GM21447 (cell line): ENCODE data around the gene SLAMF9.

Experiments used
- ATAC-seq: cut with Tn5 transposase; IDR thresholded peaks from one replicate; pipeline ENCODE4 v1.9.1; 2021; ENCODE audit not compliant: unreplicated experiment

Gene SLAMF9

GRCh38 chr1:159977364-159978106 is 23.5 kb upstream of the SLAMF9 start:
- ATAC-seq: no peak

- ATAC-seq: no peak
These were observed 20.4 kb upstream of the SLAMF9 start for GRCh38 chr1:159974350-159974965.

- no peak for ATAC-seq
These were observed 19.4 kb upstream of the SLAMF9 start for GRCh38 chr1:159973350-159973940.

GRCh38 chr1:159972443-159973205 is 18.6 kb upstream of the SLAMF9 start:
- no peak for ATAC-seq

- no peak for ATAC-seq
These were observed 16.9 kb upstream of the SLAMF9 start for GRCh38 chr1:159970932-159971342.

- ATAC-seq: no peak
These were observed 14.9 kb upstream of the SLAMF9 start for GRCh38 chr1:159968901-159969300.

- ATAC-seq: no peak
These were observed 11.2 kb upstream of the SLAMF9 start for GRCh38 chr1:159965263-159965662.

- ATAC-seq: no peak
These were observed 10.1 kb upstream of the SLAMF9 start for GRCh38 chr1:159964144-159964543.

GRCh38 chr1:159962176-159962575 is 8.1 kb upstream of the SLAMF9 start:
- no peak for ATAC-seq

GRCh38 chr1:159961636-159962035 is 7.6 kb upstream of the SLAMF9 start:
- ATAC-seq: no peak

GRCh38 chr1:159960721-159961381 is 6.8 kb upstream of the SLAMF9 start:
- no peak for ATAC-seq

GRCh38 chr1:159959451-159959850 is 5.4 kb upstream of the SLAMF9 start:
- no peak for ATAC-seq

GRCh38 chr1:159958719-159959380 is 4.8 kb upstream of the SLAMF9 start:
- peak; percentile 70 for ATAC-seq

GRCh38 chr1:159957824-159958268 is 3.8 kb upstream of the SLAMF9 start:
- no peak for ATAC-seq

GRCh38 chr1:159955456-159955855 is 1.4 kb upstream of the SLAMF9 start:
- no peak for ATAC-seq

GRCh38 chr1:159952932-159953331 is 1.1 kb downstream of the SLAMF9 start:
- no peak for ATAC-seq

- no peak for ATAC-seq
These were observed 2.5 kb downstream of the SLAMF9 start for GRCh38 chr1:159951551-159951950.

GRCh38 chr1:159951016-159951415 is 3.0 kb downstream of the SLAMF9 start:
- ATAC-seq: no peak

GRCh38 chr1:159949981-159950381 is 4.1 kb downstream of the SLAMF9 start:
- ATAC-seq: no peak

GRCh38 chr1:159949123-159949522 is 4.9 kb downstream of the SLAMF9 start:
- ATAC-seq: no peak
